Activated naive CD8-positive, alpha-beta T cell treated with anti-CD3 and anti-CD28 coated beads for 36 hours (primary cell): ENCODE results near the gene OR2H1. TPM values are rescaled to one million over a fixed set of nuclear protein-coding genes. Genes with fewer than 3 reads are reported as not detected.

Source experiments
- DNase-seq: peaks from one replicate; pipeline ENCODE4 v3.0.0; 2021
- H3K27ac Mint-ChIP-seq: one replicate; pipeline ENCODE4 v1.8.0; 2022; ENCODE audit warnings: mild to moderate bottlenecking, moderate library complexity, mixed read lengths
- H3K27me3 Mint-ChIP-seq: one replicate; pipeline ENCODE4 v1.8.0; 2022; ENCODE audit warnings: mild to moderate bottlenecking, mixed read lengths
- H3K36me3 Mint-ChIP-seq: one replicate; pipeline ENCODE4 v1.8.0; 2021; ENCODE audit warnings: mild to moderate bottlenecking, mixed read lengths
- H3K4me1 Mint-ChIP-seq: one replicate; pipeline ENCODE4 v1.8.0; 2021; ENCODE audit warnings: mixed read lengths
- H3K4me3 Mint-ChIP-seq: one replicate; pipeline ENCODE4 v1.8.0; 2022; ENCODE audit warnings: mild to moderate bottlenecking, moderate library complexity, mixed read lengths
- H3K9me3 Mint-ChIP-seq: one replicate; pipeline ENCODE4 v1.8.0; 2022; ENCODE audit warnings: mixed read lengths
- total RNA-seq, 2 experiments: library from RNA; stranded (reverse); gene quantifications; one replicate each; pipeline ENCODE4 v1.2.3, GENCODE V29; 2021

The OR2H1 gene
- total RNA-seq, 2 experiments from 2014 or later, result not detected

- no peak for DNase-seq
- no peaks in the 10 kb centered on the region for H3K9me3 Mint-ChIP-seq
- no peaks in the 10 kb centered on the region for H3K36me3 Mint-ChIP-seq
- H3K4me3 Mint-ChIP-seq, result no peak overlapping the region
- H3K4me1 Mint-ChIP-seq, result peaks cover 4% of the 10 kb centered on the region
- H3K27me3 Mint-ChIP-seq, result peaks cover 9% of the 10 kb centered on the region
- no peak overlapping the region for H3K27ac Mint-ChIP-seq
Observed at GRCh38 chr6:29510746-29511300, 53.9 kb downstream of the OR2H1 start.

Other genes with a start within 250 kb of the OR2H1 start
- not detected for gene OR14J1, start 155.5 kb upstream of the OR2H1 start, total RNA-seq
- gene OR5V1, start 88.3 kb upstream of the OR2H1 start, total RNA-seq, result not detected
- not detected for gene OR12D3, start 81.9 kb upstream of the OR2H1 start, total RNA-seq
- gene OR12D2, start 61.5 kb upstream of the OR2H1 start, total RNA-seq, result not detected
- not detected for gene OR12D1, start 42.2 kb upstream of the OR2H1 start, total RNA-seq
- not detected for gene OR10C1, start 17.8 kb upstream of the OR2H1 start, total RNA-seq
- not detected for gene OR11A1, start 84 bp upstream of the OR2H1 start, total RNA-seq
- gene MAS1L, start 30.8 kb downstream of the OR2H1 start, total RNA-seq, result not detected
- gene UBD, start 102.6 kb downstream of the OR2H1 start, total RNA-seq, result 1 to 10 TPM; 2.3 to 2.6 TPM
- not detected for gene OR2H2, start 128.0 kb downstream of the OR2H1 start, total RNA-seq
- 1 to 10 TPM; 7.2 to 7.6 TPM for gene GABBR1, start 176.0 kb downstream of the OR2H1 start, total RNA-seq
- gene MOG, start 199.9 kb downstream of the OR2H1 start, total RNA-seq, result not detected
- 10 to 100 TPM; 10.6 to 11.5 TPM for gene ZFP57, start 224.0 kb downstream of the OR2H1 start, total RNA-seq